ENCODE measurements around the gene CCDC201. TPM values are rescaled to one million over a fixed set of nuclear protein-coding genes. Genes with fewer than 3 reads are reported as not detected.
A peak's percentile ranks its signal among the peaks of the same experiment; 100 is the strongest.

The CCDC201 gene
- total and polyA plus RNA-seq, 7 donors = not detected

- intact Hi-C loops (cut with DNase I) = loop anchor here (10.0 kb wide), 1 partner anchor 1015 kb away; no protein-coding TSS in a partner anchor
- H3K9me3 ChIP-seq = no peaks in the 10 kb centered on the region
- peaks cover 0 to 60% (median 53%) of the 10 kb centered on the region in 4 donors for H3K4me1 ChIP-seq
- peaks cover 6 to 42% (median 12%) of the 10 kb centered on the region in 3 donors for H3K27me3 ChIP-seq
- peak overlapping the region; percentile 26 to 66 (median 52) for H3K4me3 ChIP-seq
- peaks cover 0 to 19% (median 5%) of the 10 kb centered on the region in 4 donors for H3K36me3 ChIP-seq
- no peak for DNase-seq
- peak overlapping the region in 2 of 4 donors; percentile 15 to 81 for H3K27ac ChIP-seq
- WGBS, 2 donors = 6 to 10% methylated on average over 19 of the region's 19 CpGs
- TF ChIP-seq POLR2A (IDR thresholded peaks at IDR 0.05) (no peak), EP300 (IDR thresholded peaks at IDR 0.05) (no peak), POLR2AphosphoS5 (IDR thresholded peaks at IDR 0.05) (no peak), CTCF (IDR thresholded peaks at IDR 0.05) (no peak)
These were observed 47.1 kb upstream of the CCDC201 start for GRCh38 chr7:45919993-45920459.

GRCh38 chr7:45919231-45919784 lies 46.4 kb upstream of the CCDC201 start:
- Histone ChIP-seq H3K27me3 (peaks cover 6 to 42% (median 12%) of the 10 kb centered on the region in 3 donors), H3K4me3 (peak overlapping the region in 3 of 4 donors; percentile 49 to 66 (median 56)), H3K36me3 (peaks cover 0 to 26% (median 10%) of the 10 kb centered on the region in 4 donors), H3K4me1 (peaks cover 0 to 60% (median 53%) of the 10 kb centered on the region in 4 donors), H3K9me3 (no peaks in the 10 kb centered on the region), H3K27ac (peak overlapping the region in 2 of 4 donors; percentile 15 to 81)
- TF ChIP-seq CTCF (IDR thresholded peaks at IDR 0.05) (no peak), EP300 (IDR thresholded peaks at IDR 0.05) (no peak), POLR2AphosphoS5 (IDR thresholded peaks at IDR 0.05) (no peak), POLR2A (IDR thresholded peaks at IDR 0.05) (no peak)
- DNase-seq = no peak
- 26 to 39% methylated on average over 9 of the region's 9 CpGs for WGBS, 2 donors
- intact Hi-C loops (cut with DNase I) = no loop called here

GRCh38 chr7:45918556-45918955 lies 45.7 kb upstream of the CCDC201 start:
- Histone ChIP-seq H3K4me1 (peaks cover 0 to 60% (median 53%) of the 10 kb centered on the region in 4 donors), H3K27me3 (peaks cover 6 to 42% (median 12%) of the 10 kb centered on the region in 3 donors), H3K27ac (peak overlapping the region in 1 of 4 donors; percentile 81)

GRCh38 chr7:45917658-45918057 lies 44.8 kb upstream of the CCDC201 start:
- DNase-seq = peak; percentile 87
- WGBS, 2 donors = 5 to 8% methylated on average over 15 of the region's 15 CpGs
- peaks cover 0 to 54% (median 47%) of the 10 kb centered on the region in 4 donors for H3K4me1 ChIP-seq
- H3K9me3 ChIP-seq = no peaks in the 10 kb centered on the region
- intact Hi-C loops (cut with DNase I) = no loop called here
- TF ChIP-seq CTCF (IDR thresholded peaks at IDR 0.05) (peak; percentile 63 to 93 (median 78)), POLR2A (IDR thresholded peaks at IDR 0.05) (no peak)
- peak overlapping the region in 3 of 4 donors; percentile 13 to 66 (median 56) for H3K4me3 ChIP-seq
- H3K27me3 ChIP-seq = peaks cover 6 to 38% (median 12%) of the 10 kb centered on the region in 3 donors
- peaks cover 0 to 30% (median 11%) of the 10 kb centered on the region in 4 donors for H3K36me3 ChIP-seq
- H3K27ac ChIP-seq = peak overlapping the region in 1 of 4 donors; percentile 81

More at GRCh38 chr7:45918556-45918955, 45.7 kb upstream of the CCDC201 start:
- DNase-seq = no peak
- peak overlapping the region in 2 of 4 donors; percentile 56 to 66 for H3K4me3 ChIP-seq
- H3K9me3 ChIP-seq = no peaks in the 10 kb centered on the region
- TF ChIP-seq EP300 (IDR thresholded peaks at IDR 0.05) = no peak
- no peak for TF ChIP-seq POLR2A (IDR thresholded peaks at IDR 0.05)
- no peak for TF ChIP-seq POLR2AphosphoS5 (IDR thresholded peaks at IDR 0.05)
- no peak for TF ChIP-seq CTCF (IDR thresholded peaks at IDR 0.05)
- H3K36me3 ChIP-seq = peaks cover 0 to 26% (median 11%) of the 10 kb centered on the region in 4 donors
- intact Hi-C loops (cut with DNase I) = no loop called here
- 50 to 67% methylated on average over 2 of the region's 2 CpGs for WGBS, 2 donors

All from sigmoid colon (tissue), 7 donors.